Breast epithelium (tissue), 3 donors: ENCODE data around the gene RABEP2.

Experiments used
- POLR2A ChIP-seq: fragments of 450-650 bp; IDR thresholded peaks from one replicate; pipeline ENCODE4 v1.6.1; 2016; ENCODE audit warnings: antibody characterized with exemption, mild to moderate bottlenecking, moderate library complexity
- POLR2AphosphoS5 ChIP-seq, 3 donors: sonication (generic); formaldehyde crosslinking; IDR thresholded peaks; one replicate each; pipeline ENCODE4 v1.6.1; 2017; ENCODE audit warnings: antibody characterized with exemption in 3 of 3
- TF ChIP-seq, protein P1 (sequence below), 3 donors: fragments of 450-650 bp; IDR thresholded peaks; one replicate each; pipeline ENCODE4 v1.5.1; 2016 to 2017; ENCODE audit warnings: antibody characterized with exemption in 3 of 3, mild to moderate bottlenecking in 3 of 3, moderate library complexity in 3 of 3

DNA sequence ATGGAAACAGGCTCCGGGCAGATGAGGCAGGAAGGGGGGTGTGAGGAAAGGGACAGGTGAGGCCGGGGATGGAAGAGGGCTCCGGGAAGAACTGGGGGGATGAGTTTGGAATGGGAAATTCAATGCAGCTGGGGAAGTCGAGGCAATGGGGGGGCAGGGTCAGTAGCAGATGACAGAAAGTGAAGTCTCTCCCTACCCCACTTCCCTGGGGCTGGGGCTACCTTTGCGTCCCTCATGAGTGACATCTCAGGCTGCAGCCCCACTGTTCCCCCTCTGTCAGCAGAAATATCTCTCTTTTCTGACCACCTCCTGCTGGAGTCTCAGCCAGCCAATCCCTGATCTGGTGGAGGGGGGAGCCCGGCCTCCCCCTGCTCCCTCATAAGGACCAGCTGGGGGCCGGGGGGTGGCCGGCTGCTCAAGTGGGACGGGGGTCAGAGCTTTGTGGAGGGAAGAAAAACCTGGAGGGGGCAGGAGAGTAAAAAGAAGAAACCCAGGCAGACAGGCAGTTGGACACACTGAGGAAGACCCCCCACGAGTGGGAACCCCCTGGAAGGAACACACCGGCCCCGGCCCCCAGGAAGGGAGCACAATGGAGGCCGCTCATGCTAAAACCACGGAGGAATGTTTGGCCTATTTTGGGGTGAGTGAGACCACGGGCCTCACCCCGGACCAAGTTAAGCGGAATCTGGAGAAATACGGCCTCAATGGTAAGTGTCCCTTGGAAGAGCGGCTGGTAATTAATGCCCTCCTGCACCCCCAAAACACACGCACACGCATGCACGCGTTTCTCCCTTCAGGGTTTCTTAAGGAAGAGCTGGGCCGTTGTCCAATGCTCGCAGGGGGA, 46.7 kb downstream of the RABEP2 start, which contains the start of gene ATP2A1:
- TF ChIP-seq, protein P1, sequence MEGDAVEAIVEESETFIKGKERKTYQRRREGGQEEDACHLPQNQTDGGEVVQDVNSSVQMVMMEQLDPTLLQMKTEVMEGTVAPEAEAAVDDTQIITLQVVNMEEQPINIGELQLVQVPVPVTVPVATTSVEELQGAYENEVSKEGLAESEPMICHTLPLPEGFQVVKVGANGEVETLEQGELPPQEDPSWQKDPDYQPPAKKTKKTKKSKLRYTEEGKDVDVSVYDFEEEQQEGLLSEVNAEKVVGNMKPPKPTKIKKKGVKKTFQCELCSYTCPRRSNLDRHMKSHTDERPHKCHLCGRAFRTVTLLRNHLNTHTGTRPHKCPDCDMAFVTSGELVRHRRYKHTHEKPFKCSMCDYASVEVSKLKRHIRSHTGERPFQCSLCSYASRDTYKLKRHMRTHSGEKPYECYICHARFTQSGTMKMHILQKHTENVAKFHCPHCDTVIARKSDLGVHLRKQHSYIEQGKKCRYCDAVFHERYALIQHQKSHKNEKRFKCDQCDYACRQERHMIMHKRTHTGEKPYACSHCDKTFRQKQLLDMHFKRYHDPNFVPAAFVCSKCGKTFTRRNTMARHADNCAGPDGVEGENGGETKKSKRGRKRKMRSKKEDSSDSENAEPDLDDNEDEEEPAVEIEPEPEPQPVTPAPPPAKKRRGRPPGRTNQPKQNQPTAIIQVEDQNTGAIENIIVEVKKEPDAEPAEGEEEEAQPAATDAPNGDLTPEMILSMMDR (IDR thresholded peaks at IDR 0.05) = no peak
- TF ChIP-seq POLR2A = no peak
- TF ChIP-seq POLR2AphosphoS5 (IDR thresholded peaks at IDR 0.05) = no peak
